DMS114 treated with DMSO at 0.1 percent for 48 hours (cell line): ENCODE data around the gene TMEM269.
"Not testable (repeated sequence)": the region's sequence is repeated elsewhere in the genome, so short reads cannot be mapped to it uniquely, and the experiment has no call there.

Source experiments
- DNase-seq: peaks from one replicate; lab custom pipeline; 2025; ENCODE audit not compliant: unreplicated experiment; lab: John Stamatoyannopoulos, UW

TMEM269 gene

DNA sequence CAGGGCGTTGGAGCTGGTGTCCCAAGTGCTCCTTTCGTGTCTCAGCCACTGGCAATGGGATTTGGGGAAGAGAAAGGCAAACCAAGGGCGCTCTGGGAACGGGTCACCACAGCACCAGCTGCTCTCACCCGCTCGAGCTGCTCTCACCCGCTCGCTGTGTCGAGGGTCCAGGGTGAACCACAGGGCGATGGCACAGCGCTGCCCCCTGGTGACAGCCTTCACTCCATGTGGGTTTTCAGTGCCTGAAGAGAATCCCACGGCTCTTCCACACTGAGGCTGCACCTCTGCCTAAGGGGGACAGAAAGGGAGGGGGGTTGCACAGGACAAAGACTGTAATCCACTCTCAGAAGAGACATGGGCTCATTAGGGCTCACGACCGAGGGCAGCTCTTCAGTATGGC is 37.7 kb upstream of the TMEM269 start:
- no peak for DNase-seq

DNA sequence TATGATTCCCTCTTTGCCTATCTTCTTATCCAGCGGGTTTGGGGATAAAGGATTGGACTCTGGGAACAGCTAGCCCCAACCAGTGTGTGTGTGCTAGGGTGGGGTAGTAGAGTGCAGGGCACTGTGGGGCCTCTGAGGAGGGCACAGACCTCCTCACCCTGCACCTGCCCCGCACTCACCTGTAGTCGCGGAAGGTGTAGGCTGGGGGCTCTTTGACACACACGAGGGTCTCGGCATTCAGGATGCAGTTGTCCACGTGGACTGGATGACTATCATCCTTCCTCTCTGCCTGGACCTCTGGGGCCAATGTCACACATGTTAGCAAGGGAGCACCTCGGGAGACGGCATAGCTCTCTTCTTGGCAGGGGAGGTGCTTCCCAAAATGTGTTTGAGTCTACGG is 36.8 kb upstream of the TMEM269 start:
- DNase-seq = no peak

DNA sequence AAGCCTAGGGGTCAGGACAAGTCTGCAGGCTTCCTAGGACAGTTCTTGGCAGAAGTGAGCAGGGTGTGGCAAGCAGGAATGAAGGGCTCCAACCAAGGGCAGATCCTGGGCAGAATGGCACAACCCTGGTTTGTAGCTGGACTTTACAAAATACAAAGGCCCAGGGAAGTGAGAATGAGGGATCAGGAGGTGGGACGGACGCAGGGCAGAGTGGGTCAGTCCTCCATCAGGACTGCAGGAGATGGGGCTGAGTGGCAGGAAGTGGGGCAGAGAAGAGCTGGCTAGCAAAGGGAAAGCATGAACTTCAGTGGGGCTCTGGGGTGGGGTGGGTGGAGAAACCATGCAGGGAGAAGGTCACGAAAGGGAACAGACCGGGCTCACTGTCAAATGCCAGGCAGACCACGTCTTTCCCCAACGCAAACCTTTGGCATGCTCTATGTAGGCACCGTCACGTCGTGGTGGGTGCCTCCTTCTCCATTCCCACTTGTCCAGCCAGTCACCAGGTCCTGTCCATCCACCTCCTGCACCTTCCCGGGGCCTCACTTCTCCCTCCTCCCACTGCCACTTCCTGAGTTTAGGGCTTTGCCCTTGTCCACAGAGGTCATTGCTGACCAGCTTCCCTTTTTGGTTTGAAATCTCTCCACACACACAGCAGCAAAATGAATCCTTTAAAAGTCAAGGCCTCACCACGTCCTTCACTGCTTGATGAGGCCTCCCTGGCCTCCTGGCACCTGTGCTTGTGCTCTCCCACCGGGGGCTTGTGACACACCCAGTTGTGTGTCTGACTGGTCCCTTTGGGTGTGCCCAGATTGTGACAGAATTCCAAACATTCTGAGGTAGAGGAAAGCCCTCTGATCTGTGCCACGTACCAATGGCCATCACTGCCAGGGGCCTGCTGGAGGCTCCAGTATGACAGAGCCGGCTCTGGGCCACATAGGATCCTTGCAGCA is 36.1 kb upstream of the TMEM269 start:
- no peak for DNase-seq

DNA sequence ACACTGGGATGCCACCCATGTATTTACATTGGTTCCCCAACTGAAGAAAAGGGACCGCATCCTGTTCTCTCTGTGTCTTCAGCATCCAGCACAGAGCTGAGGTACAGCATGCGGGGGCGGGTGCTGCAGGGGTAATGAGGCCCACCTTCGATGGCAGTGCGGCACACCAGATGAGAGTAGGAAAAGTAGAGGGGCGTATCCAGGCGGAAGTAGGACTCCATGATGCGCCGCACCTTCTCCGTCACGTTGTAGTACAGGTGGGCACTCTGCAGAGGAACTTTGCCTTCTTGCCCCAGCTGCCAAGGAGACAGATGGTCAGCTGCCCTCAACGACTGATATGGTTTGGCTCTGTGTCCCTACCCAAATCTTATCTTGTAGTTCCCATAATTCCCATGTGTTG is 34.8 kb upstream of the TMEM269 start:
- DNase-seq = no peak

DNA sequence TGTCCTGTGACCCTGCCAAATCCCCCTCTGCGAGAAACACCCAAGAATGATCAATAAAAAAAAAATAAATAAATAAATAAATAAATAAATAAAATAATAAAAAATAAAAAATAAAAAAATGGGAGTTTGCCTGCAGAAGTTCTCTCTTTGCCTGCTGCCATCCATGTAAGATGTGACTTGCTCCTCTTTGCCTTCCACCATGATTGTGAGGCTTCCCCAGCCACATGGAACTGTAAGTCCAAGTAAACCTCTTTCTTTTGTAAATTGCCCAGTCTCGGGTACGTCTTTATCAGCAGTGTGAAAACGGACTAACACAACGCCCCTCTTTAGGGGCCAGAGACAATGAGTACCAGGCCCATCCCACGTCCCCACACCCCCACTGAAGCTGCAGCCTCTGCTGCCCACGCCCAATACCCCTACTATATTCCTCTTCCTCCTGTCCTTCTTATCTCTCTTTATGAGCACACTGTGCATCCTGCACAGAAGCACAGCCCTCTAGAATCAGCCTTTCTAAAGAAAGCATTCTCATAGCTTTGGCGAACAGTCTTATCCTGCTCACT is 33.2 kb upstream of the TMEM269 start:
- DNase-seq = not testable (repeated sequence)

DNA sequence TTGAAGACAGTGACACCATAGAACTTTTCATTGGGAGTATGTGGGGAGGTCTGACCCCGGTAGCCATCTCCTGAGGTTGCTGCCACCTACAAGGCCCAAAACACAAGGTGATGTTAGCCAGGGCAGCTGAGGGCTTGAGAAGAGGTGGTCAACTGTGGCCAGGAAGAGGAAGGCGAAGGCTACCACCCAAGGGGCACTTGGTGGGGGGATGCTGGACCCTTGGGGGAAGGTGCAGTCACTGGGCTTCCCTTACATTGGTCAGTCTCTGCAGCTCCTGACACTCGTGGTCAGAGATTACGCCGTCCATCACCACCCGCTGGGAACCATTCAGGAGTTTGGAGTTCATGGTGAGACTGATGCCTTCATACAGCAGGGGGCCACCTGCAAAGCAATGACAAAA is 32.5 kb upstream of the TMEM269 start:
- DNase-seq = no peak

DNA sequence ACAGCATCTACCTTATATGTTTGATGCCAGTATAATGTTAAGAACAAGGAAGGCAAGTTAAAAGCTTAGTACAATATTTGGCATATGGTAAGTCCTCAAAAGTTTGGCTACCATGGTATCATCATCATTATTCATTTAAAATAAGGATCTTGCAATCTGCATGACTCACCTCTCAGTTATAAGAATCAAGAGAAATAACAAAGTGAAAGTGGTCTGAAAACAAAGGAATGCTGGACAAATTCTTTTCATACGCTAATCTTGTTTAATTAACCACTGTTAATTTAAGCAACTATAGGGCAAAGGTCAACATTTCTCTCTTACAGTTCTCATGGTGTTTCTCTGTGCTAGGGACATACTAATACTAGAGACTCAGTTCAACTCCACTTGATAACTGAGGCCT is 31.7 kb upstream of the TMEM269 start:
- no peak for DNase-seq

DNA sequence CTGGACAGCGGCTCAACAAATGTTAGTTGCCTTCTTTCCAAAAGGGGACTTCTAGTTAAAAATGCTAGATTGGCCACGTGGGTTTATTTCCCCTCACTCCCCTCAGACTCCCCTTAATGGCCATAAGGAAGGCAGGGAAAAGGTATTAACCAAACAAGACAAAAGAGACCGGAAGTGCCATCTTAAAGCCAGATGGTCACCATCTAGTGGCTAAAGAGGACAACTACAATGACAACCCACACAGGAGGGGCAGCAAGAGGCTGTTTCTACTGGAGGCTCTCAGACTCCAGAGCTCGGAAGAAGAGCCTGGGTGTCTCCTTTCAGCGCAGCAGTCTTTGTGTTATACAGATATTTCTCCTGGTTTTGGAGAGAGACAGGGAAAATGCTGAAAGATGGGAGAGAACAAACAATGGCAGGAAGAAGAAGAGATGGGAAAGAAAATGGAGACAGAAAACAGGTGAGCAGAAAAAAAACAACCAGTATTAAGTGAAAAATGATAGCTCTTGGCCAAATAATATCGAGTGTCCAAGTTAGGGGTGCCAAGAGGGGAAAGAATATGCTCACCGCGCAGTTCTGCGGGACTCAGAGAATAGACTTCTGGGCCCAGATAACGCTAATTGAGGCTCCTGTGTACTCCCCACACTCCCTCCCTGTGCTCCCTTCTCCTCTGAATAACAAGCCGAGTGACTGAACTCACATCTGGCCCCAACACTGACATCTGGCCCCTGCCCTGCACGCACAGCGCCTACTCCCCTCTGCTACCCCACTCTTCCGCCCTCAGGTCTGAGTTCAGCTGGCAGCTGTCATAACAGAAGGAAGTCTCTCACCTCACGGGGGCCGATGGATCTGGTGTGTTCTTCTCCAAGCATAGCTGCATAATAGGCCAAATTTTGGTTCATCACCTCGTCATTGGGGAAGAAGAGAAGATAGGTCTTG is 27.6 kb upstream of the TMEM269 start:
- DNase-seq = peak; percentile 69

DNA sequence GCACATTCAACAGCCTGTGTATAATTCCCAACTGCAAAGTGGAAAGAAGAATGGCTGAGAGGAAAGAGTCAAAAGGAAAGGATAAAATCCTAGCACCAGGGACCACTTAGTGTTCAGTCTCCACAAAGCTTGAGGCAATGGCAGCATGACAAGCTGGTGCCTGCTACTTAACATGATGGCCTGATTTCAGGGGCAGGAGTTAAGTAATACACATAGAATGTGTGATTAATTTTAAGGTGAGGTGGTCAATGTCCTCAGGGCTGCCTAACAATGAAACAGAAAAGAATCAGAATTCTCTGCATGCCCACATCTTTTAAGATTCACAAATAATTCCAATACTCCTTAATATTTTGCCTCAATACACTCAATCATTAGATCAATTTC is 26.9 kb upstream of the TMEM269 start:
- no peak for DNase-seq

DNA sequence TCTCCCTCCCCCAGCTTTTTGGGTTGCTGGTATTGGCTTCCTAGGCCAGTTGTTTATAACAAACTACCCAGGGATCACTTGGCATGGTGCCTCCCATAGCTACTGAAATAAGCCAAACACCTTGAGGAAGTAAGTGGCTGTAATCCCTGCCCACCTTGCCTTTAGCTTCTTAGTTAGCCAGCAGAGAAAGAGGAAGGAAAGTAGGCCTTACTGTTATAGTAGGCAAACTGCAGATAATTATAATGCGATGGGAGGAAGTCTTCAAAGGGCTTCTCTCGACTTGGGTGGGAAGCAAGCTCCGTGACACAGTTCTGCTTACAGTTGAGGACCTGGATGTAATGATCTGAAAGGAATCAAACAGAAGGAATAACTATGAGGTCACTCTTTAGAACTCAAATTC is 26.1 kb upstream of the TMEM269 start:
- no peak for DNase-seq

DNA sequence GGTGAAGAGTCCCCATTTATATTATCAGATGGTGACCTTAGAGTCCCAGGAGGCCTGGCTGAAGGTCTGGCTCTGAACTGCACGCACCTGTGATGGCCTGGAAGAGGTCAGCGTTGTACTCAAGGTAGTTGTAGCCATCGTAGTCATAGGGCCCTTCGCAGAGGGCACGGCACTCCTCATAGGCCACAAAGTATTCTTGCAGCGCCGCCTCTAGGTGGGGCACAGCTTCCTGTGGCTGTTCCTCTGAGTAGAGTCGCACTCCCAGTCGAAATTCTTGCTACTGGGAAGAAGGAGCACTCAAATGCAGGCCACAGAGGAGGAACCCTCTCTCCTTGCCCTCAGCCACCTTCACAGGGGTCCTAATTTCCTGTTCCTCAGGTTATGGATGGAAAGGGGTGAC is 25.7 kb upstream of the TMEM269 start:
- no peak for DNase-seq

DNA sequence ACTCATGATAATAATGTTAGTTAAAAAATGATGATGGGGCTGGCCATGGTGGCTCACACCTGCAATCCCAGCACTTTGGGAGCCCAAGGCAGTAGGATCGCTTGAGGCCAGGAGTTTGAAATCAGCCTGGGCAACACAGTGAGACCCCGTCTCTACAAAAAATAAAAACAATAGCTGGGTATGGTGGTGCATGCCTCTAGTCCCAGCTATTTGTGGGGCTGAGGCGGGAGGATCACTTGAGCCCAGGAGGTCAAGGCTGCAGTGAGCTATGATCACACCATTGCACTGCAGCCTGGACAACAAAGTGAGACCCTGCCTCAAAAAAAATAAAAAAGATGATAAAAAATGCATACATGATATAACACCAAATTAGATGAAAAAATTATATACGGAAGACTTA is 23.2 kb upstream of the TMEM269 start:
- no peak for DNase-seq

DNA sequence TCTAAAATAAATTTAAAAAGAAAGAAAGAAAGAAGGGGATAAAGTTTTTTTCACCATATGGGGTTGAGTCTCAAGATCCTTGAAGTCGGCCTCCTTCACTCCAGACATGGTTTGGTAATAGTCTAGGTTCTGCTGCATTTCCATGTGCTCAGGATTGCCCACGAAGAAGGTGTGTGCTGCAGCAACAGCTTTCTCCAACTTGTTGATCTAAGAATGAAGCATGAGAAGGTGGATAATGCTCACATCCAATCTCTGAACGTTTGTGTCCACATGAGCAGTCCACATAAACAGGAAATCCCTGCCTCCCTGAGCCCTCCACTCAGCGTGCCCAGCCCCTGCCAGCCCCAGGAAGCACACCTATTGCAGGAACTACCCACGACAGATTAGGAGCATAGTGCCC is 22.5 kb upstream of the TMEM269 start:
- DNase-seq = no peak

DNA sequence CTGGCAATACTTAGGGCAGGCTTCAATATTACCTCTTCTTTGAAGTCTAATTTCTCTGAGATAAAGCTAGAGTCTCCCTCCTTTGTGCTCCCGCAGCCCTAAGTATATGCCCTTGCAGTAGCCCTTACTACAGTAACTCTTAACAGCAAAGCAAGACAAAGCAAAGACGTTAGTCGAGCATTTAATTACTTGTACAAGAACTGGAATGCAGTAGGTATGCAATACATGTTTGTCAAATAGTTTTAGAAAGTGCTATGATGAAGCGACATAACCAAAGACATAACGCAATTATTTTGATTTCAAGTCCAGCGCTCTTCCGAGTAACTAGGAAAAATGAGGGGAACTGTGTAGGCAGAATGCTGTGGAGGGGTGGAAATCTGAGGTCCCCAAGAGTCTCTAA is 19.5 kb upstream of the TMEM269 start:
- DNase-seq = no peak

DNA sequence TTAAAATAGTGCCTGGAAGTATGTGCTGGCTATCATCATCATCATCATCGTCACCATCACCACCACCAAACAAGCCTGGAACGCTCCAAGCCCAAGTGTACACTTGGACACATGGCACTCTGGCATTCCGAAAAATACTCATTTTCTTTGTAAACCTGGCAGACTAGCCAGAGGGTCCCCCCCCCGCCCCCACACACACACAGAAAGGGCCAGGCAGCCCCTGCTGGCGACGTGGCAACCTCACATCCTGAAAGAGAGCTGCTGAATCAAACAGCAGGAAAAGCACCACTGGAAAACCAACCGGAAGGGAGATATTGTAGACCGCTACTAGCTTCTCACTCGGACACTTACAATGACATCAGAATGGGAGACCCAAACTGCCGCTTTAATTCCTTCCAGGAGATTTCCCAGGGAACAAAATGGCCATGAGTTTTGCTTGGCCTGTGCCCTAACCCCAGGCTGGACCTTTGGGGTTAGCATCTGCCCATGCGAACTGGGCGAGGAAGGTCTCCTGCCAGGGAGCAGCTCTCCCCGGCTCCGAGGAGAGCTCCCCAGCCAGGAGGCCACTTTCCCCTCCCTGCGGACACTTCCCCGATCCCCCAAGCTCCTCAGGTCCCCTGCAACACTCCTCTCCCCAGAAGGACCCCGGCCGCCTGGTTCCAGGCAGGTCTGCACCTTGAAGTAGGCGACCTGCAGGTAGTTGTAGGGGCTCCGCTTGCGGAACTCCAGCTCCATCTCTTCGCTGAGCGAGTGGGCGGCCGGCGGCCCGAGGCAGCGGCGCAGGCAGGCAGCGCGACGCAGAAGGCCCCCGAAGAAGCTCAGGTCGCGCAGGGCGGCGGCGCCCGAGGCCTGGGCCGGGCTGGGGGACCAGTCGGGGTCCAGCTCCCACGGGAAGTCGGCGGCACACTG is 18.7 kb upstream of the TMEM269 start:
- DNase-seq = peak; percentile 75

DNA sequence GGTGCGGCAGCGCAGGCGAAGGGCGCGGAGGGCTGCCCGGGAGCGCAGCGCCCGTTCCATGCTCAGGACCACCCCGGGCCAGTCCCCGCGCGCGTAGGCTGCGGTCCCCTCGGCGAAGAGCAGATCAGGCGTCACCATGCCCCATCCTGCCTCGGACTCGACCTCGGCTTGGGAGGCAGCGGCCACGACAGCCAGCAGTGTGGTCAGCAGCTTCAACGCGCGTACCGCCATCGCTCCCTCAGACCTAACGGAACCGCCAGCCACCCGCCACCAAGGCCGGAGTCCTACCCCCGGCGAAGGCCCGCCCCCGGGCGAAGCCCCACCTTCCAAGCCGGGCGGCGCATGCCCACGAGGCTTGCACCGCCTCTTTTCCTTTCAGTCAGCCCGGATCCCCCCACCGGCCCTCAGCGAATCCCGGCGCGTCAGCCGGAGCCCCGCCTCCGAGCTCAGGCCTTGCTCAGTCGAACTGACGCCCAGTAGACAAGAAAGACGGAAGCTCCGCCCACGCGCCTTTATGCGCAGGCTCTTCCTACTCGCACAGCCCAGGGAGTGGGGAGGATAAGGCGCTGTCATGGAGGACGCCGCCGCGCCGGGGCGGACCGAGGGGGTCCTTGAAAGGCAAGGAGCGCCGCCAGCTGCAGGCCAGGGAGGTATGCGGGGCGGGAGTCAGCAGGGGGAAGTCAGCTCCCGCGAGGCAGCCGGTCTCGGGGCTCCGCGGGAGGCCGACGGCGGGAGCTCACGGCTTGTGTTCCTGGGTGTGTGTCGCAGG is 17.9 kb upstream of the TMEM269 start, which contains the start of the genes C1orf50 and P3H1:
TSS of gene C1orf50 (plus strand) at position 509 of the 769 bp plus-strand sequence. CDS start at position 572, 63 bp downstream.
TSS of gene P3H1 (minus strand) at position 288 of the 769 bp plus-strand sequence. CDS start at position 231, 57 bp downstream.
- peak; percentile 97 for DNase-seq

DNA sequence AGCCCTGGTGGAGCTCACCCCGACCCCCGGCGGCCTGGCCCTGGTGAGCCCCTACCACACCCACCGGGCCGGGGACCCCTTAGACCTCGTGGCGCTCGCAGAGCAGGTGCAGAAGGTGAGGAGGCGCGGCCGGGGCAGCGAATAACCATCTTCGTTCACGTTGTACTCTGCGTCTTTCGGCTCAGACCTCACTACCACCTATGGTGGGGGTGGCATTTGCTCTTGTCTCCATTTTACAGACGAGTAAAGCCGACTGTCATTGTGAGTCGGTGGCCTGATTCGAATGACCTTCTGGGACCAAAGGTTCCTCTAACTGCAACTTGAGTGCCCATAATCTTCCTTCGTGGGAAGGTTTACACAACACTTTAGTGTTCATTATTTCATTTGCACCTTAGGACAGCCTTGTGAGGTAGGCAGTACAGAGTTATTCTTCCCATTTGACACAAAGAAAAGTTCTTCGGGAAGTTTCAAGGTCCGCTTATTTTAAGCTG is 17.2 kb upstream of the TMEM269 start:
- DNase-seq = no peak

DNA sequence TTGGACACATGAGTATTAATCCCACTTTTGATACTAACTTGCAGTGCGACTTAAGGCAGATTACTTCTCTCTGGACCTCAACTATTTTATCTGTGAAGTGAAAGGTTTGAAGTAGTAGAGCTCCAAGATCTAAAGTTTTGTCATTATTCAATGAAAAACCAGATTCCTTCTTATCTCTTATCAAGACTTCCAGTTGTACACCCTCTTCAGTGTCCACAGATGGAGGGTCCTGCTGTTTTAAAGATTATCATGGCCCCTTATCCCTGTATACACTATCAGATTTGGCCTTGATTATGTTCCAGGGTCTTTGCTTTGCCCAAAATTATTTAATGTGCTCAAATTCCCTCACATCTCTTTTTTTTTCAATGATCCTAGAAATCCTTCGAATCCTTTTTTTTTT is 16.6 kb upstream of the TMEM269 start:
- DNase-seq = no peak

DNA sequence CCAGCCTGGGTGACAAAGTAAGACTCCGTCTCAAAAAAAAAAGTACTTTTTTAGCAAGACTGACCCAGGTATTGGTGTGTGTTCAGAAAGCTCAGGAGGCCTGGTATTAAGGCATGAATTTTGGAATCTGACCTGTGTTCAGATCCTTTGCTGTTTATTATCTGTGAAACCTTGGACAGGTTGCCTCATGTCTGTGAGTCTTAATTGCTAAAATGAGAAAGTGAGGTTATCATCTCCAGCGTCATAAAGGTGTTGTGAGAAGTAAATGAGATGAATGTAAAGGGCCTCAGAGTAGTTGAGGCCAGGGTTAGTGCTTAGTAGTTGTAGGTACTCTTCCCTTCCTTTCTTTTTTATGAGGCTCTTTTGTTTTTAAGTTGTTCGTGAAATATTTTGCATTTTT is 15.0 kb upstream of the TMEM269 start:
- DNase-seq = no peak
